ENCODE measurements around the gene VARS1. TPM values are rescaled to one million over a fixed set of nuclear protein-coding genes. Genes with fewer than 3 reads are reported as not detected.
"Not testable (repeated sequence)": the region's sequence is repeated elsewhere in the genome, so short reads cannot be mapped to it uniquely, and the experiment has no call there.

VARS1 gene
- total RNA-seq = 162 and 163 TPM in 2 replicates
- long read RNA-seq, partial matches to known transcripts = 17 of 20 reads
- long read RNA-seq, other reads (novel, unspliced or antisense) = 3 of 20 reads

- no peaks in the 10 kb centered on the region for H3K9me3 Mint-ChIP-seq
- H3K27ac Mint-ChIP-seq (ENCODE audit: unreplicated experiment) = peak within 1 kb of the TSS; percentile 100
- TF ChIP-seq, protein P1, sequence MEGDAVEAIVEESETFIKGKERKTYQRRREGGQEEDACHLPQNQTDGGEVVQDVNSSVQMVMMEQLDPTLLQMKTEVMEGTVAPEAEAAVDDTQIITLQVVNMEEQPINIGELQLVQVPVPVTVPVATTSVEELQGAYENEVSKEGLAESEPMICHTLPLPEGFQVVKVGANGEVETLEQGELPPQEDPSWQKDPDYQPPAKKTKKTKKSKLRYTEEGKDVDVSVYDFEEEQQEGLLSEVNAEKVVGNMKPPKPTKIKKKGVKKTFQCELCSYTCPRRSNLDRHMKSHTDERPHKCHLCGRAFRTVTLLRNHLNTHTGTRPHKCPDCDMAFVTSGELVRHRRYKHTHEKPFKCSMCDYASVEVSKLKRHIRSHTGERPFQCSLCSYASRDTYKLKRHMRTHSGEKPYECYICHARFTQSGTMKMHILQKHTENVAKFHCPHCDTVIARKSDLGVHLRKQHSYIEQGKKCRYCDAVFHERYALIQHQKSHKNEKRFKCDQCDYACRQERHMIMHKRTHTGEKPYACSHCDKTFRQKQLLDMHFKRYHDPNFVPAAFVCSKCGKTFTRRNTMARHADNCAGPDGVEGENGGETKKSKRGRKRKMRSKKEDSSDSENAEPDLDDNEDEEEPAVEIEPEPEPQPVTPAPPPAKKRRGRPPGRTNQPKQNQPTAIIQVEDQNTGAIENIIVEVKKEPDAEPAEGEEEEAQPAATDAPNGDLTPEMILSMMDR (conservative IDR thresholded peaks at IDR 0.05) = peak; percentile 78
- H3K27me3 Mint-ChIP-seq (ENCODE audit: low read depth) = no peaks in the 10 kb centered on the region
- peaks cover 8% of the 10 kb centered on the region for H3K36me3 Mint-ChIP-seq (ENCODE audit: low read depth)
- H3K4me1 Mint-ChIP-seq = peaks cover 28% of the 10 kb centered on the region
- H3K4me3 Mint-ChIP-seq = peak within 1 kb of the TSS; percentile 99
- peak; percentile 86 for DNase-seq (ENCODE audit: low read depth, low spot score)
Measured at GRCh38 chr6:31795616-31796298, at the start of gene VARS1. Gene VARS1 (minus strand): TSS chr6:31795752. CDS start chr6:31795217, 535 bp downstream.

DNA sequence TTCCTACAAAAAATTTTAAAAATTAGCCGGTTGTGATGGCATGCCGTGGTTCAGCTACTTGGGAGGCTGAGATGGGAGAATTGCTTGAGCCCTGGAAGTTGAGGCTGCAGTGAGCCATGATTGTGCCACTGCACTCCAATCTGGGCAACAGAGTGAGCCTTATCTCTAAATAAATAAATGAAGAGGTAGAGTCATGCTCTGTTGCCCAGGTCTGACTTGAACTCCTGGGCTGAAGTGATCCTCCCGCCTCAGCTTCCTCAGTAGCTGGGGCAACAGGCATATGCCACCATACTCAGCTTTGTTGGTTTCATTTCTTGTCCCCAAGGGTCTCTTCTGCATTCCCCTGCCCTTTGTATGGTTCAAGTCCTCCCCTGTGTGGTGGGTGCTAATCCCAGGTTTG lies 49.0 kb upstream of the VARS1 start:
- TF ChIP-seq, protein P1 (conservative IDR thresholded peaks at IDR 0.05) = no peak
- H3K27ac Mint-ChIP-seq (ENCODE audit: unreplicated experiment) = no peak overlapping the region
- peak overlapping the region; percentile 57 for H3K4me3 Mint-ChIP-seq
- H3K36me3 Mint-ChIP-seq (ENCODE audit: low read depth) = peaks cover 14% of the 10 kb centered on the region
- no peaks in the 10 kb centered on the region for H3K9me3 Mint-ChIP-seq
- DNase-seq (ENCODE audit: low read depth, low spot score) = no peak
- H3K27me3 Mint-ChIP-seq (ENCODE audit: low read depth) = no peaks in the 10 kb centered on the region
- H3K4me1 Mint-ChIP-seq = peaks cover 1% of the 10 kb centered on the region

DNA sequence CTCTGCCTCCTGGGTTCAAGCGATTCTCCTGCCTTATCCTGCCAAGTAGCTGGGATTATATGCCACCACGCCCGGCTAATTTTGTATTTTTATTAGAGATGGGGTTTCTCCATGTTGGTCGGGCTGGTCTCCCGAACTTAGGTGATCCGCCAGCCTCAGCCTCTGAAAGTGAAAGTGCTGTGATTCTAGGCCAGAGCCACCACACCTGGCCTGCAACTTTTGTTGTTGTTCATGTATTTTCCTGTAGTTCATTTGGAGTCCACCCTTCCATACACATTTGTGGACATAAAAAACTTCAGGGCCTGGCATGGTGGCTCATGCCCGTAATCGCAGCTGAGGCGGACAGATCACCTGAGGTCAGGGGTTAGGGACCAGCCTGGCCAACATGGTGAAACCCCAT lies 46.5 kb upstream of the VARS1 start:
- TF ChIP-seq, protein P1 (conservative IDR thresholded peaks at IDR 0.05) = no peak
- Mint-ChIP-seq H3K36me3 (ENCODE audit: low read depth) (peaks cover 27% of the 10 kb centered on the region), H3K4me1 (peaks cover 15% of the 10 kb centered on the region), H3K4me3 (peak overlapping the region; percentile 65), H3K9me3 (no peaks in the 10 kb centered on the region), H3K27me3 (ENCODE audit: low read depth) (no peaks in the 10 kb centered on the region), H3K27ac (ENCODE audit: unreplicated experiment) (no peak overlapping the region)
- no peak for DNase-seq (ENCODE audit: low read depth, low spot score)

DNA sequence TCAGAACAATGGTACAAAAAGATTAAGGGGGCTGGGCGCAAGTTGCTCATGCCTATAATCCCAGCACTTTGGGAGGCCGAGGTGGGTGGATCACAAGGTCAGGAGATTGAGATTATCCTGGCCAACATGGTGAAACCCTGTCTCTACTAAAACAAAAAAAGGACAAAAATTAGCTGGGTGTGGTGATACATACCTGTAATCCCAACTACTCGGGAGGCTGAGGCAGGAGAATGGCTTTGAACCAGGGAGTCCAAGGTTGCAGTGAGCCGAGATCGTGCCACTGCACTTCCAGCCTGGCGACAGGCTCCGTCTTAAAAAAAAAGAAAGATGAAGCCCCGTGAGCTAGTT lies 44.2 kb upstream of the VARS1 start:
- peak overlapping the region; percentile 71 for H3K4me3 Mint-ChIP-seq

DNA sequence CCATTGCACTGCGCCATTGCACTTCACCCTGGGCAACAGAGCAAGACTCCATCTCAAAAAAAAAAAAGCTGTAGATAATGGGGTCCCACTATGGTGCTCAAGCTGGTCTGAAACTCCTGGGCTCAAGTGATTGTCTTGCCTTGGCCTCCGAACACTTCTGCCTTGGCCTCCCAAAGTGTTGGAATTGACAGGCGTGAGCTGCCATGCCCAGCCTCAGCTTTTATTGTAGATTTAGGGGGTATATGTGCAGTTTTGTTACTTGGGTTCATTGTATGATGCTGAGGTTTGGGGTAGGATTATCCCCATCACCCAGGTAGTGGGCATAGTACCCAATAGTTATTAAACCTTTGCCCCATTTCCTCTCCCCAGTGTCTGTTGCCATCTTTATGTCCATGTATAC lies 43.4 kb upstream of the VARS1 start:
- TF ChIP-seq, protein P1 (conservative IDR thresholded peaks at IDR 0.05) = no peak
- Mint-ChIP-seq H3K27me3 (ENCODE audit: low read depth) (no peaks in the 10 kb centered on the region), H3K36me3 (ENCODE audit: low read depth) (peaks cover 43% of the 10 kb centered on the region), H3K4me1 (peaks cover 41% of the 10 kb centered on the region), H3K9me3 (no peaks in the 10 kb centered on the region), H3K4me3 (peak overlapping the region; percentile 71), H3K27ac (ENCODE audit: unreplicated experiment) (no peak overlapping the region)
- no peak for DNase-seq (ENCODE audit: low read depth, low spot score)

More for the DNA sequence above, 44.2 kb upstream of the VARS1 start:
- H3K4me1 Mint-ChIP-seq = peaks cover 34% of the 10 kb centered on the region
- H3K27ac Mint-ChIP-seq (ENCODE audit: unreplicated experiment); H3K9me3 Mint-ChIP-seq; H3K27me3 Mint-ChIP-seq (ENCODE audit: low read depth); DNase-seq (ENCODE audit: low read depth, low spot score): not testable (repeated sequence)
- H3K36me3 Mint-ChIP-seq (ENCODE audit: low read depth) = peaks cover 43% of the 10 kb centered on the region

GRCh38 chr6:31838114-31838553 lies 42.6 kb upstream of the VARS1 start:
- peaks cover 41% of the 10 kb centered on the region for H3K4me1 Mint-ChIP-seq
- peak overlapping the region; percentile 98 for H3K4me3 Mint-ChIP-seq
- not testable (repeated sequence) for H3K27ac Mint-ChIP-seq (ENCODE audit: unreplicated experiment); DNase-seq (ENCODE audit: low read depth, low spot score); H3K9me3 Mint-ChIP-seq; H3K27me3 Mint-ChIP-seq (ENCODE audit: low read depth)
- peaks cover 43% of the 10 kb centered on the region for H3K36me3 Mint-ChIP-seq (ENCODE audit: low read depth)

Measured in neural crest cell (in vitro differentiated cells).